Measurements from ENCODE around the gene ARRB1. TPM values are rescaled to one million over a fixed set of nuclear protein-coding genes. Genes with fewer than 3 reads are reported as not detected.

Gene ARRB1
- polyA plus RNA-seq, 1 of the 3 experiments (the other 2 are of a cell fraction) = 7.0 TPM

DNA sequence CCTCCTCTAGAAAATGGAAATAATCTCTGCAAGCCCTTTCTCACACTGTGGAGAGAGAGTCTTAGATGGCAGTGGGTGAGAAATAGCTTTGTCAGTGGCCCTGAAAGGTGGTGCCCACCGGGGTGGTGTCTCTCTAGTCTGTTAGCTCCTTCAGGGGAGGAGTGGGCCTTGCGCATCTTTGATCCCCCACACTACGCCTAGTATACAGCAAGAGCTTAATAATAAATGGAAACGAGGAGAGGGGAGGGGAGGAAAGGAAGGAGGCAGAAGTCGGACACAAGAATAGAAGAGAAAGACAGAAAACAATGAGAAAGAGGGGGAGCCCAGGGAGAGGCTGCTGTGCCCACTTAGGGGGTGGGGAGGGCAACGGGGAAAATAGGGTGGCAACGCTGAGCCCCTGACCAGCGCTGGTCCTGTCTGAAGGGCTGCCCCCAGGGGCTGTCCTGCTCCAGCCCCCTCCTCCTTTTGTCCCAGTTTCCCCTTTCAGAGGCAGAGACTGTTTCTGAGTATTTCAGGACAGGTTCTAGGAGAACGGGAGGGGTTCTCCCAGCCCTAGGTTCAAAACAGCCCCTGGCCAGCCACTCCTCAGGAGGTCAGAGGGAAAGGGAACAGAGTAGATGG is 1.2 kb downstream of the ARRB1 start:
- Histone ChIP-seq H4K20me1 (ENCODE audit: insufficient read depth) (no peaks in the 10 kb centered on the region), H3K4me3 (ENCODE audit: low read depth in 2 of 2, low read length in 1 of 2) (peak overlapping the region in 1 of 2 experiments; percentile 73; a peak in 1 of 4 replicates), H3K27ac (ENCODE audit: low read depth in 2 of 2, low read length in 1 of 2) (peak overlapping the region in 1 of 2 experiments; percentile 4; a peak in 1 of 4 replicates), H3K4me1 (ENCODE audit: control insufficient read depth in 1 of 2, insufficient read depth in 2 of 2, low read depth in 1 of 2, low read length in 1 of 2) (peaks cover 25 to 55% of the 10 kb centered on the region in 2 experiments; a peak in 3 of 4 replicates), H3K9ac (no peak overlapping the region), H3K27me3 (ENCODE audit: insufficient read depth) (no peaks in the 10 kb centered on the region), H3F3A (replicated peaks; ENCODE audit: insufficient read depth) (peaks cover 17% of the 10 kb centered on the region), H3K36me3 (replicated peaks in 1 of 2; ENCODE audit: control insufficient read depth in 1 of 2, insufficient read depth in 2 of 2, low read length in 1 of 2) (no peaks in the 10 kb centered on the region), H3K79me2 (ENCODE audit: insufficient read depth) (no peaks in the 10 kb centered on the region), H3K9me2 (no peaks in the 10 kb centered on the region), H3K9me3 (no peaks in the 10 kb centered on the region), H2AFZ (ENCODE audit: low read depth) (no peak overlapping the region), H3K4me2 (peak overlapping the region; percentile 94)
- ChIA-PET CTCF (interaction anchor here (1.0 to 3.6 kb wide), 6 partner anchors 10 to 70 kb away, joined by 3 to 24 read pairs (median 6); no protein-coding TSS in a partner anchor), POLR2A (interaction anchor here (1.8 kb wide), 1 partner anchor 10 kb away, joined by 8 read pairs; no protein-coding TSS in a partner anchor)
- no peak for DNase-seq
- 89% methylated on average over 9 of the region's 9 CpGs for WGBS (ENCODE audit: low lambda C conversion rate)
- no peak for TF ChIP-seq GABPA (IDR thresholded peaks at IDR 0.05; ENCODE audit: low read depth)

DNA sequence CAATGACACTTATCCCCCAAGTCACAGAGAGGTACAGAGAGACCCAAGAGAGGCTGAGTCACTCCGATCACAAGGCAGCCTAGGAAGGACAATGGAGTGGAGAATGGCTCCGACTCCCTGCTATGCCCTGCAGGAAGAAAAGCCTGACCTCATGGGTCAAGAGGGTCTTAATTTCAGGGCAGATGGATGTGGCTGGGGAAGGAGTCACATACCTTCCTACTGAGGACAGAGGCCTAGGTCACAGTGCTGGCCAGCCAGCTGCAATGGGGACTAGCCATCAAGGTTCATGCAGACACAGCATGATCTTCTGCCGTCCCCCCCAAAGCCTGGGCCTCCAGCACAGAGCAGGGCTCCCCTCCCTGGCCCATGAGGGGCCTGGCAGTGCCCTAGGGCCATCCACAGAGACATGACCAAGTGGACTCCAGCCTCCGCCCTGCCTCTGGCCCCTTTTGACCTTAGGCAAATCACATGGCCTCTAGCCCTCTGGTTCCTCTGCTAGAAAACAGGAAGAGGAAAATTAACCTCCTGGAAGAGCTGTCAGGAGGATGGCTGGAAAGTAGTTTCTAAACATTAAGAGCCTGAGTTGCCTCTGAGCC is 1.8 kb downstream of the ARRB1 start:
- no peaks in the 10 kb centered on the region for H3K79me2 ChIP-seq (ENCODE audit: insufficient read depth)
- no peaks in the 10 kb centered on the region for H3K9me3 ChIP-seq
- no peak overlapping the region for H2AFZ ChIP-seq (ENCODE audit: low read depth)
- DNase-seq = no peak
- H3F3A ChIP-seq (replicated peaks; ENCODE audit: insufficient read depth) = peaks cover 17% of the 10 kb centered on the region
- no peak overlapping the region for H3K4me2 ChIP-seq
- CTCF ChIA-PET = interaction anchor here (1.0 to 3.6 kb wide), 6 partner anchors 9 to 69 kb away, joined by 3 to 24 read pairs (median 6); no protein-coding TSS in a partner anchor
- H3K9ac ChIP-seq = no peak overlapping the region
- H3K4me1 ChIP-seq (ENCODE audit: control insufficient read depth in 1 of 2, insufficient read depth in 2 of 2, low read depth in 1 of 2, low read length in 1 of 2) = peaks cover 30 to 59% of the 10 kb centered on the region in 2 experiments; a peak in 3 of 4 replicates
- POLR2A ChIA-PET = interaction anchor here (1.8 kb wide), 1 partner anchor 9 kb away, joined by 8 read pairs; no protein-coding TSS in a partner anchor
- H3K27ac ChIP-seq (ENCODE audit: low read depth in 2 of 2, low read length in 1 of 2) = peak overlapping the region in 1 of 2 experiments; percentile 36; a peak in 1 of 4 replicates
- no peaks in the 10 kb centered on the region for H3K27me3 ChIP-seq (ENCODE audit: insufficient read depth)
- no peaks in the 10 kb centered on the region for H3K36me3 ChIP-seq (replicated peaks in 1 of 2; ENCODE audit: control insufficient read depth in 1 of 2, insufficient read depth in 2 of 2, low read length in 1 of 2)
- no peaks in the 10 kb centered on the region for H4K20me1 ChIP-seq (ENCODE audit: insufficient read depth)
- 73% methylated on average over 3 of the region's 4 CpGs for WGBS (ENCODE audit: low lambda C conversion rate)
- no peaks in the 10 kb centered on the region for H3K9me2 ChIP-seq
- no peak overlapping the region for H3K4me3 ChIP-seq (ENCODE audit: low read depth in 2 of 2, low read length in 1 of 2)
- TF ChIP-seq, protein P1, sequence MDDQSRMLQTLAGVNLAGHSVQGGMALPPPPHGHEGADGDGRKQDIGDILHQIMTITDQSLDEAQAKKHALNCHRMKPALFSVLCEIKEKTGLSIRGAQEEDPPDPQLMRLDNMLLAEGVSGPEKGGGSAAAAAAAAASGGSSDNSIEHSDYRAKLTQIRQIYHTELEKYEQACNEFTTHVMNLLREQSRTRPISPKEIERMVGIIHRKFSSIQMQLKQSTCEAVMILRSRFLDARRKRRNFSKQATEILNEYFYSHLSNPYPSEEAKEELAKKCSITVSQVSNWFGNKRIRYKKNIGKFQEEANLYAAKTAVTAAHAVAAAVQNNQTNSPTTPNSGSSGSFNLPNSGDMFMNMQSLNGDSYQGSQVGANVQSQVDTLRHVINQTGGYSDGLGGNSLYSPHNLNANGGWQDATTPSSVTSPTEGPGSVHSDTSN (IDR thresholded peaks at IDR 0.05) = no peak
- TF ChIP-seq, protein P2, sequence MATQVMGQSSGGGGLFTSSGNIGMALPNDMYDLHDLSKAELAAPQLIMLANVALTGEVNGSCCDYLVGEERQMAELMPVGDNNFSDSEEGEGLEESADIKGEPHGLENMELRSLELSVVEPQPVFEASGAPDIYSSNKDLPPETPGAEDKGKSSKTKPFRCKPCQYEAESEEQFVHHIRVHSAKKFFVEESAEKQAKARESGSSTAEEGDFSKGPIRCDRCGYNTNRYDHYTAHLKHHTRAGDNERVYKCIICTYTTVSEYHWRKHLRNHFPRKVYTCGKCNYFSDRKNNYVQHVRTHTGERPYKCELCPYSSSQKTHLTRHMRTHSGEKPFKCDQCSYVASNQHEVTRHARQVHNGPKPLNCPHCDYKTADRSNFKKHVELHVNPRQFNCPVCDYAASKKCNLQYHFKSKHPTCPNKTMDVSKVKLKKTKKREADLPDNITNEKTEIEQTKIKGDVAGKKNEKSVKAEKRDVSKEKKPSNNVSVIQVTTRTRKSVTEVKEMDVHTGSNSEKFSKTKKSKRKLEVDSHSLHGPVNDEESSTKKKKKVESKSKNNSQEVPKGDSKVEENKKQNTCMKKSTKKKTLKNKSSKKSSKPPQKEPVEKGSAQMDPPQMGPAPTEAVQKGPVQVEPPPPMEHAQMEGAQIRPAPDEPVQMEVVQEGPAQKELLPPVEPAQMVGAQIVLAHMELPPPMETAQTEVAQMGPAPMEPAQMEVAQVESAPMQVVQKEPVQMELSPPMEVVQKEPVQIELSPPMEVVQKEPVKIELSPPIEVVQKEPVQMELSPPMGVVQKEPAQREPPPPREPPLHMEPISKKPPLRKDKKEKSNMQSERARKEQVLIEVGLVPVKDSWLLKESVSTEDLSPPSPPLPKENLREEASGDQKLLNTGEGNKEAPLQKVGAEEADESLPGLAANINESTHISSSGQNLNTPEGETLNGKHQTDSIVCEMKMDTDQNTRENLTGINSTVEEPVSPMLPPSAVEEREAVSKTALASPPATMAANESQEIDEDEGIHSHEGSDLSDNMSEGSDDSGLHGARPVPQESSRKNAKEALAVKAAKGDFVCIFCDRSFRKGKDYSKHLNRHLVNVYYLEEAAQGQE (IDR thresholded peaks at IDR 0.05; ENCODE audit: low read depth, low read length) = no peak
- TF ChIP-seq FOXJ3 (CRISPR knock-in tag; IDR thresholded peaks at IDR 0.05) = no peak
- TF ChIP-seq TCF12 (IDR thresholded peaks at IDR 0.05) = no peak
- TF ChIP-seq CHD2 (IDR thresholded peaks at IDR 0.05; ENCODE audit: low read length, partially characterized antibody) = no peak
- TF ChIP-seq, protein P3, sequence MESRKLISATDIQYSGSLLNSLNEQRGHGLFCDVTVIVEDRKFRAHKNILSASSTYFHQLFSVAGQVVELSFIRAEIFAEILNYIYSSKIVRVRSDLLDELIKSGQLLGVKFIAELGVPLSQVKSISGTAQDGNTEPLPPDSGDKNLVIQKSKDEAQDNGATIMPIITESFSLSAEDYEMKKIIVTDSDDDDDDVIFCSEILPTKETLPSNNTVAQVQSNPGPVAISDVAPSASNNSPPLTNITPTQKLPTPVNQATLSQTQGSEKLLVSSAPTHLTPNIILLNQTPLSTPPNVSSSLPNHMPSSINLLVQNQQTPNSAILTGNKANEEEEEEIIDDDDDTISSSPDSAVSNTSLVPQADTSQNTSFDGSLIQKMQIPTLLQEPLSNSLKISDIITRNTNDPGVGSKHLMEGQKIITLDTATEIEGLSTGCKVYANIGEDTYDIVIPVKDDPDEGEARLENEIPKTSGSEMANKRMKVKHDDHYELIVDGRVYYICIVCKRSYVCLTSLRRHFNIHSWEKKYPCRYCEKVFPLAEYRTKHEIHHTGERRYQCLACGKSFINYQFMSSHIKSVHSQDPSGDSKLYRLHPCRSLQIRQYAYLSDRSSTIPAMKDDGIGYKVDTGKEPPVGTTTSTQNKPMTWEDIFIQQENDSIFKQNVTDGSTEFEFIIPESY (IDR thresholded peaks at IDR 0.05; ENCODE audit: borderline replicate concordance, low read depth) = no peak
- TF ChIP-seq EZH2phosphoT487 (IDR thresholded peaks at IDR 0.05; ENCODE audit: borderline replicate concordance, low read depth) = no peak
- no peak for TF ChIP-seq NRF1 (IDR thresholded peaks at IDR 0.05; ENCODE audit: low read depth, low read length)
- TF ChIP-seq FOSL2 (IDR thresholded peaks at IDR 0.05; ENCODE audit: borderline replicate concordance, low read depth) = no peak
- no peak for TF ChIP-seq SIN3A (IDR thresholded peaks at IDR 0.05; ENCODE audit: borderline replicate concordance, low read depth, low read length)
- no peak for TF ChIP-seq SMC3 (IDR thresholded peaks at IDR 0.05; ENCODE audit: low read depth, low read length)
- no peak for TF ChIP-seq MXI1 (IDR thresholded peaks at IDR 0.05; ENCODE audit: low read depth, low read length)
- TF ChIP-seq GATA2 (CRISPR knock-in tag; IDR thresholded peaks at IDR 0.05) = no peak
- no peak for TF ChIP-seq MEF2A (IDR thresholded peaks at IDR 0.05; ENCODE audit: borderline replicate concordance, low read depth)
- no peak for TF ChIP-seq RCOR1 (IDR thresholded peaks at IDR 0.05; ENCODE audit: low read length)
- no peak for TF ChIP-seq YY1 (IDR thresholded peaks at IDR 0.05; ENCODE audit: low read depth)
- TF ChIP-seq ELF1 (IDR thresholded peaks at IDR 0.05) = no peak
- TF ChIP-seq, protein P4, sequence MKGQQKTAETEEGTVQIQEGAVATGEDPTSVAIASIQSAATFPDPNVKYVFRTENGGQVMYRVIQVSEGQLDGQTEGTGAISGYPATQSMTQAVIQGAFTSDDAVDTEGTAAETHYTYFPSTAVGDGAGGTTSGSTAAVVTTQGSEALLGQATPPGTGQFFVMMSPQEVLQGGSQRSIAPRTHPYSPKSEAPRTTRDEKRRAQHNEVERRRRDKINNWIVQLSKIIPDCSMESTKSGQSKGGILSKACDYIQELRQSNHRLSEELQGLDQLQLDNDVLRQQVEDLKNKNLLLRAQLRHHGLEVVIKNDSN (IDR thresholded peaks at IDR 0.05; ENCODE audit: borderline replicate concordance, low read depth) = no peak
- TF ChIP-seq FOXM1 (IDR thresholded peaks at IDR 0.05; ENCODE audit: low read depth) = no peak

Measured in SK-N-SH (cell line).